Left hindlimb (tissue), 1 donor: ENCODE results near the gene PRMT1.
"Not testable (repeated sequence)": the region's sequence is repeated elsewhere in the genome, so short reads cannot be mapped to it uniquely, and the experiment has no call there.

Experiments
- DNase-seq: peaks from one replicate; pipeline ENCODE4 v3.0.0-alpha.2; 2018

The PRMT1 gene

DNA sequence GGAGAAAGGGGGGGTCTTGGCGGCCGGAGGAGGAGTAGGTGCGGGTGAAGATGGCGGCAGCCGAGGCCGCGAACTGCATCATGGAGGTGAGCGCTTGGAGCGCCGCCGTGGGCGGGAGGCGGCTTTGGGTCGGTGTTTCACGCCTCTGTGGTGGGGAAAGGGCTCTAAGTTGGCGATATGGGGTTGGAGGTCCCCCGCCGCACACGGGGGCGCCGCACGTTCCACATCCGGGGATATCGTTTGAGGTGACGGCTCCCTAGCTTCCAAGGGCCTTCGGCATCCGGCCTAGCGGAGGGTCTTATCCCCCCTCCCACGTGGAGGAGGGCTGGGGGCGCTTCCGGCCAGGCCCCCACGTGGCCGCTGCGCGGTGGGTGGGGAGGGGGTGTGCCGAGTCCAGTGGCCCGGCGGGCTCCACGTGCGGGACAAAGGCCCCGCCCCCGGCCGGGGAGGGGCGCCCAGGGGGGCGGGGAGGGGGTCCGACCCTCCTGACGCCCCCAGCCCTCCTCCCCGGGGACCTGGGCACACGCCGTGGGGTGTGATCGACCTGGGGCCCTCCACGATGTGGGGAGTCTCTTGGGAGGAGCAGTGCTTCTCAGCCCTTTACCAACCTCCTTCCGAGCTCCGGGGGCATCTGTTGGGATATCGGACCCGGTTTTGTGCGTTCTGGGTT, at the start of gene PRMT1:
Gene PRMT1, plus strand, starts transcription at position 41 of the 670 bp plus-strand sequence. Its CDS starts 10 bp downstream, at position 51.
- DNase-seq: peak; percentile 83

DNA sequence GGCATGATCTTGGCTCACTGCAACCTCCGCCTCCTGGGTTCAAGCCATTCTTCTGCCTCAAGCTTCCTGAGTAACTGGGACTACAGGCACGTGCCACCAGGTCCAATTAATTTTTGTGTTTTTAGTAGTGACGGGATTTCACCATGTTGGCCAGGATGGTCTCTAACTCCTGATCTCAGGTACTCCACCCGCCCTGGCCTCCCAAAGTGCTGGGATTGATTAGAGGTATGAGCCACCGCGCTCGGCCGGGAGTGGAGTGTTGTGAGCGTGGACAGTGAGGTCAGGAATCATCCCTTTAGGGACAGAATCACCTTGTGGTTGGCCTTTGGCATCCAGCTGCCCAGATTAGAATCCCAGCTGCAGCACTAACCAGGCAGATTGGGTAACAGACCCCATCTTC, 47.4 kb upstream of the PRMT1 start:
- DNase-seq: no peak

DNA sequence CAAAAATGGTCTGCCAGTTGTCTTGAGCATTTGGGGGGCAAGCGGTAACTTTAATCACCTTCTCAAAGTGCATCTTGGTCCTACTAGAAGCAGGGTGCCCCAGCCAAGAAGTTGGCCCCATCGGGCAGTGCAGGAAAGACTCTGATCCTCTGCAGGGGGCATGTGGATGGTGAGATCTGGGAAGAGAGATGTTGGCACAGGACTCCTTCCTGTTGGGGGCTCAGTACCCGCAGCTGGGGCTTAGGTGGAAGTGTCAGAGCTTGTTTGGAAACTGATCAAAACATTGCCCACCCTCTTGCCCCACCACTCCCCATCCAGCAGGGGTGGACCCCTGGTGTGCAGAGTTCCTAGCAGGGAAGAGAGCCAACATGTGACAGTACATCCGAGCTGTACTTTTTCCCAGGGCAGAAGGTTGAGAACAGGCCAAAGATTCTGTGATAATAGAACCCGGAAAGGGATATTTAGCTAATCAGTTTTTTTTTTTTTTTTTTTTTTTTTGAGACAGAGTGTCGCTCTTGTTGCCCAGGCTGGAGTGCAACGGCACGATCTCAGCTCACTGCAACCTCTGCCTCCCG, 46.0 kb upstream of the PRMT1 start:
- DNase-seq: no peak

DNA sequence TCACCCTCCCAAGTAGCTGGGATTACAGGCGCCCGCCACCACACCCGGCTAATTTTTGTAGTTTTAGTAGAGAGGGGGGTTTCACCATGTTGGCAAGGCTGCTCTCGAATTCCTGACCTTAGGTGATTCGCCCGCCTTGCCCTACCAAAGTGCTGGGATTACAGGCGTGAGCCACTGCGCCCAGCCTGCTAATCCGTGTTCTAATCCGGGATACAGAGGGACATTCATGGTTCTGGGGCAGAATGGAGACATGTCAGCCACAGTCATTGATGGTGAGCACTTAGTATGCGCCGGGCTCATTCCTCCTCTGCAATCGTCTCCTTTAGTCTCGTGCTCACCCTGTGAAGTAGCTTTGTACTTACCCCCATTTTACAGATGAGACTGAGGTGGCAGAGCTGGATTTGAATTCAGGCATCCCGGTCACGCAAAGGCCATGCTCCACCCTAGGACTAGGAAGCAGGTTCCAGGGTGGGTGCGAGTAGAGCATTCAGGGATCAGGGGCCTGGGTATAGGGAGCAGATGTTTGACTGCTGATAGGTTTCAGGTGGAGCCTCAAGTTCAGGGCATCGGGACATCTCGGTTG, 45.4 kb upstream of the PRMT1 start:
- DNase-seq: no peak

DNA sequence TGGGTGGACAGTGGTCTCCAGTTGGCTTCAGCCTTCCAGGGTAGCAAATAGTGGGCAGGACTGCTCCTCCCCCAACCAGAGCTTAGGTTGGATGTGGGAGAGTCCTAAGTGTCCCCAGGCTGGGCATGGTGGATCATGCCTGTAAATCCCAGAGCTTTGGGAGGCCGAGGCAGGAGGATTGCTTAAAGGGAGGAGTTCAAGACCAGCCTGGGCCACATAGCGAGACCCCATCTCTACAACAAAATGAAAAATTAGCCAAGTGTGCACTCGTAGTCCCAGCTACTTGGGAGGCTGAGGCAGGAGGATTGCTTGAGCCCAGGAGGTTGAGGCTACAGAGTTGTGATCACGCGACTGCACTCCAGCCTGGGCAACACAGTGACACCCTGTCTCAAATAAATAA, 44.5 kb upstream of the PRMT1 start:
- no peak for DNase-seq

DNA sequence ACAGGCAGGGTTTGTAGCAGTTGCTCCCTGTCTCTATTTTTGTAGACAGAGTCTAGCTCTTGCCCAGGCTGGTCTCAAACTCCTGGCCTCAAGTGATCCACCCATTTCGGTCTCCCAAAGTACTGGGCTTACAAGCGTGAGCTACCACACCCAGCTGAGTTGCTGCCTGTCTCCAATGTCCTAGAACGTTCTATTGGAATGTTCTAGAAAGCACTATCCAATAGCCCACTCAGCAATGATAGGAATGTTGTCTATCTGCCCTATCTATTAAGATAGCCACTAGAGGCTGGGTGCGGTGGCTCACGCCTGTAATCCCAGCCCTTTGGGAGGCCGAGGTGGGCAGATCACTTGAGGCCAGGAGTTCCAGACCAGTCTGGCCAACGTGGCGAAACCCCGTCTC, 43.8 kb upstream of the PRMT1 start:
- not testable (repeated sequence) for DNase-seq

DNA sequence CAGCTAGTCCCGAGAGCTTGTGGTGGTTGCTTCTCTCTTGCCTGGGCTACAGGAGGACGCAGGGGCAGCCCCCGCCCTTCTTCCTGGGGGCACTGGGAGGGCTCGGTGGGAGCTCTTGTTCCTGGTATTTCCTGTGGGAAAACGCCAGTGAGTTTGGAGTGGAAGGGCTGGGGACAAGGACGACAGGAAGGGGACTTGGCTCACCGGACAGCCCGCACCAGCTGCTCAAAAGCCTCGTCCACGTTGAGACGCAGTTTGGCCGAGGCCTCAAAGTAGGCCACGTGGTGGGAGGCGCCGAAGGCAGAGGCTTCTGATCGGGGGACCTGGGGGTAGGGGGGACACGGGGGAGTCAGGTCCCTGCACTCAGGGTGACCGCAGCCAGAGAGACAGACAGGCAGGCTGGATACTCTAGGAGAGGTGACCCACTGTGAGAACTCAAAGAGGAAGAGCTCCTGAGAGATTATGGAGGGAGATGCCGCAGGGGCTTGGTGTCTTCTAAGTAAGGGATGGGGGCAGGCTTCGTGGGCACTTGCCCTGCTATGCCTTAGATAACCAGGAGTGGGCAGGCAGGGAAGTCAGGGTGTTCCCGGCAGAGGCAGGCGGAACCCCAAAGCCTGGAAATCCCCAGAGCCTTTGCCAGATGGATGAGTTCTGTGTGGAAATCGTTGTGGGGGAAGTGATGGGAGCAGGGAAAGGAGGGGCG, 41.4 kb upstream of the PRMT1 start:
- DNase-seq: peak; percentile 34

DNA sequence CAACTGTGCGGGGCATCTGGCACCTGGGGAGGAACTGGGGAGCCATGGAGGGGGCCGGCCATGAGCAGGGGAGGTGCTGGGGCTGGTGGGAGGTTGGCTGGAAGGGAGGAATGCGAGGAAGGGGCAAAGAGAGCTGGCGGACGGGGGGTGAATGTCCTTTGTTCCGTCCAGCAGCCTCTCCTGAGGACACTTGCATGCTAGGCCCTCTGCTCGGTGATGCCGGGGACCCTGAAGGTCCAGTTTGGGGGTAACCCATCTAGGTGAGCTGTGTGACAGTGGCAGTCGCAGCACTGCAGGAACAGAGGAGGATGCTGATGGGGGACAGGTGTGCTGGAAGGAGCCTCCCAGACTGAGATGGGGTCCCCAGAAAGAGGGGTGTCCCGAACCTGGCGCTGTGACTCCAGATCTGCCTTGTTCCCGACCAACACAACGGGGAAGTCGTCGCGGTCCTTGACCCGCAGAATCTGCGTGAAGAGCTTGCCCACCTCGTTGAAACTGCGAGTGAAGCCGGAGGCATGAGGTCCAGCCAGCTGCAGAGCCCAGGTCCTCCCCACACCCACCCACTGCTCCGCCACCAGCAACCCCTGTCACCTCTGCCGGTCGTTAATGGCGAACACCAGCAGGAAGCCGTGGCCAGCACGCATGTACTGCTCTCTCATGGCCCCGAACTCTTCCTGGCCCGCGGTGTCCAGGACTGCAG, 40.7 kb upstream of the PRMT1 start:
- DNase-seq: peak; percentile 42

DNA sequence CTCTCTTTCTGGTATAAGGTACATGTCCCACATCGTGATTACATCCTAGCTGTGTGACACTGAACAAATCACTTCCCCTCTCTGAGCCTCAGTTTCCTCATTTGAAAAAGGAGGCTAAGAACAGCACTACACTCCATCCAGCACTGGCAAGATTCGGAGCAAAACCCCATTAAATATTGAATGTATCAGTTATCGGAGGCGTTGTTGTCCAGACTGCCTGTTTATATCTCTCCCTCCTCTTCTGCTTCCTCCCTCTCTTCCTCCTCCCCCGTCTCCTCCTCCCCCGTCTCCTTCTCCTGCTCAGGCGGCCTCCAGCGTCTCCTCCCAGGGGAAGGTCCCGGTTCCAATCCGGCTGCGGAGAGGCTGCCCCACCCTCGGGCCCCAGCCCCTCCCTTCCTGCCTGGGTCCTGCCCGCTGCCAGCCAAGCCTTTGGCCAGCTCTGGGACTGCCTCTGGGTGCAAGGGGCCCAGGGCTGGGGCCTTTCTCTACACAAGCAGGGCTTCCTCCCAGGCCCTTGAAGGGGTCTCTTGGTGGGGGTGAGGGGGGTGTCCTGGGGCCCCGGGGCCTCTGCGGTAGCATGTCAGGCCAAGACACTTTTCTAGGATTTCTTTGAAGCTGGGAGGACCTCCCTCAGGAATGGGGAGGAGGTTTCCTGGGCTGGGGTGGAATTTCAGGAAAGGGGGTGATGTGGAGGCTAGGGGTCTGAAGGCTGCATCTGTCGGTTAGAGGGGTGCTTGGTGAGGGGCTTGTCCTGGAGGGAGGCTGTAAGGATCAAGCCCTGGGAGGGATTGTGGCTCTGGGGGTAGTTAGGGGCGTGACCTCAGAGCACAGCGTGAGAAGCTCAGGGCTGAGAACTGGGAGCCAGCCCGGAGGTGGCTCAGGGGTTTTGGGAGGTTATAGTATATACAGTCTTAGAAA, 39.0 kb upstream of the PRMT1 start:
- DNase-seq: peak; percentile 83

DNA sequence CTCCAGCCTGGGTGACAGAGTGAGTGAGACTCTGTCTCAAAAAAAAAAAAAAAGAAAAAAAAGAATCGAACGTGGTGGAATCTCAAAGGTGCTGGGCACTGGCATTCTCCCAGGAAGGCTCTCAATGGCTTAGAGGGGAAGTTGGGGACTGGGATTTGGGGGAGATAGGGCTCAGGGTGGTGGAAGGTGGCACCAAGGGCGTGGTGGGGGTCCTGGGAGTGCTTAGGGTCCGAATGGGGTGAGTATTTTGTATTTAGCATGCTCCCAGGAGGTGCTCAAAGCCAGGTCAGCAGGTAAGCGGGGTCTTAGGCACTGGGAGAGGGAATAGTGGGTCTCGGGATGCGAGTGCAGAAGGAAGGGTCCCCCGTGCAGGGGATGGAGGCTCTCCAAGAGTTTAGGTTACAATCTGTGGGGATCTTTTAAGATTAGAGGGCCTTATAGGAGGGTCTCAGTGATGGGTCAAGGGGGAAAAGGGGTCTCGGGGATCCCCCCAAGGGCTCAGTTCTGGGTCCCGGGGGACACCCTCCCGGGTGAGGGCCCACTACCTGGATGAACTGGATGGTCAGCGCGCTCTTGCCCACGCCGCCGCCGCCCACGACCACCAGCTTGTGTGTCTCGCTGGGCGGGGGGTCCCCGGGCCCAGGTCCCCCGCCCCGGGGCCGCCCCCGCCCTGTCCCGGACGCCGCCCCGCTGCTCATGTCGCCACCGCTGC, 37.5 kb upstream of the PRMT1 start:
- peak; percentile 57 for DNase-seq

DNA sequence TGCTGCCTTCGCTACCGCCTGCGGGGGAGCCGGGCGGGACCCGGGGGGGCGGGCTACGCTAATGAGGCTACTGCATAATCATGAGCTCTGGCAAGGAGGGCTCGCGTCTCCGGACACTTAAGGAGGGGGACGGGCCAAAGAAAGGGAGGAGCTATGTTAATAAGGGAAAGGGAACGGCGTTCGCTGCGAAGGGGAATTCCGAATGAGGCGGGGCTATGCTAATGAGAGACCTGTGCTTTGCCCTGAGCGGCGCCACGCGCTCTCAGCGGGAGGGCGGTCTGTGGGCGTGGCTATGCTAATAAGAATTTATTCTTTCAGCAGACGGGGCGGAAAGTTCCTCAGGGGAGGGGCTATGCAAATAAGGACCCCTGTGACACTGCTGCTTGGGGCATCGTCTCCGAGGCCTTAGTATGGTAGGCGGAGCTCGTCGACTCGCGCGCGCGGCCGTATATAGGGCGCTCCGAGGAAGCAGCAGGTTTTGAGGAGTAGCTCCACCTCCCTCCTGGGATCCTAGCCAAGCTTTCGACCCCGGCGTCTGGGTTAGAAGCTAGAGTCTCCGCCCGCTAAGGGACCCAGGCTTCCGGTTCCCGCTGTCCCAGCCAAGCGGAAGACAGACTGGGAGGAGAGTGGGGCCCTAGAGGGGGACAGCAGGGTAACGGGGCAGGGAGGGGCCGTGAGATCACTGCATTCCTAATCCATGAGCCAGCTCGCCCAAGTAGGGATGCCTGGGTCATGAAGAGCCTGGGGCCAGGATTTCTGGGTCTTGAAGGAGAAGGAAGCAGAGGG, 36.8 kb upstream of the PRMT1 start, which contains the start of gene RRAS:
Gene RRAS, minus strand, starts transcription at position 31 of the 786 bp plus-strand sequence. CDS start 45 bp downstream, outside the sequence.
- DNase-seq: peak; percentile 100

DNA sequence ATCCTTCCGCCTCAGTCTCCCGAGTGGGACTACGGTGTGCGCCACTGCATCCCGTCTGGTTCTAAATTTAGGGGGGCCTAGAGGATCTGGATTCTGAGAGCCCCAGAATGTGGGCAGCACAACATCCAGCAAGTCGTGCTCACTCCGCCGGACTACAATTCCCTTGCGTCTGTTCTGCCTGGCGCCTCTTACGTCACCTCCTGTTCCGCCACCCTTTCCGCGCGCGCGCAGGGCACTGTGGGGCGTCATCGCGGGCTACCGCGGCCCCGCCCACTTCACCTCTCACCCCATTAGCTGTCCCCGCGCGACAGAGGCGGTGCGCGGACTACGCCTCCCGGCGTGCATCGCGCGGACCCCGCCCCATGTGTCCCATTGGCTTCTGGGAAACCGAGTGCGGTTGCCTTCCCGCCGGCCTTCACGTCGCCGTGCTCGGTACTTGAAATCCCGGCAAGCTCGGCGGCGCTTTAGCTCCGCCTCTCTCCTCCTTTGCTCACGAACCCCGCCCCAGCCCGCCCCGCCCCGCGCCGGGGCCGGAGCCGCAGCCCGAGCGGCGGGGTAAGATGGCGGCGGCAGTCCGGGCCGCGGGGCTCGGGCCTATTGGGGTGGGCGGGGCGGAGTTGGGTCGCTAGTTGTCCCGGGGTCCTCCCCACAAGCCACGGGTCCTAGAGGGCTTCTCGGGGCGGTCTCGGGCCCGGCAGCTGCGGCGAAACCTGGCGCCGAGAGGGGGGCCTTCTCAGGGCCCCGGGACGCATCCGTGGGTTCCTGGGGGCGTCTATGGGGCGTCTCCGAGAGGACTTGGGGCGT, 35.2 kb upstream of the PRMT1 start, which contains the start of gene SCAF1:
Gene SCAF1, plus strand, starts transcription at position 522 of the 804 bp plus-strand sequence. CDS start 2,818 bp downstream, outside the sequence.
- DNase-seq: peak; percentile 100

DNA sequence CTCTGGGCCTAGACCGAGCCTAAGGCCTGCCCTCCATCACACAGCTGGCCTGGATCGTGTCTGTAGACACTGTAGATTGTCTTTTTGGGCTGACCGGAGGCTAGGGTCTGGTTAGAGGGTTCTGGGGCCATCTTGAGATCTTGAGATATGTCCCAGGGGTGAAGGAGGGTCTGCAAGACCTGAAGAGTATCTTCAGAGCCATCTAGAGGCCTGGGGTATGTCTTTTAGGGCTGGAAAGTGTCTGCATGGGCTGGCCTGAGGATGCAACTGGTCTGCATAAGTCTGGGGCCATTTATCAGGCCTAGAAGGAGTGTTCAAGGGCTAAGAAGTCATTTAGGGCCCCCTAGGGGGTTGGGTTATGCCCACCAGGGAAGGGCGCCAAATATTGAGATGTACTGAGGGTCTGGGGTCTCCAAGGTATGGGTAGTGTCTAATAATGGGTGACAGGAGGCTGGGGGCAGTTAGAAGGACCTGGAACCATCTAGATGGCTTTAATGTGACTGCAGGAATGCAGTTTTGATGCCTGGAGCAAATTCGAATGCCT, 34.5 kb upstream of the PRMT1 start:
- no peak for DNase-seq

DNA sequence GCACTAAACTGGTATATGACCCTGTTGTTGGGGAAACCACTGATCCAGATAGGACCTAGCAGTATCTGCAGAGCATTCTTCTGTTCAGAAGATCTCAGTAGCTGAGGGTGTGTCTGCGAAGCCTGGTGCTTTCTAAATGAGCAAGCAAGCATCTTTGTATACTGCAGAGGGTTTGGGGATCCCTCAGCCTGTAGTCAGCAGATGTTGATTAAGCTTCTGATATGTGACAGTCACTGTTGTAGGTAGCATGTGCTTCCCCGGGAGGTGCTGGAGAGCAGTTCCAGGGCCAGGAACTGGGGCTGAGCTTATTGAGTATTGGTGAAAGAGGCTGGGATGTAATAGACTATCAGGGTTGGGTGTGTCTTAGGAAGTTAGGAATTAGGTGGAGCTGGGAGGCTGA, 33.6 kb upstream of the PRMT1 start:
- no peak for DNase-seq

DNA sequence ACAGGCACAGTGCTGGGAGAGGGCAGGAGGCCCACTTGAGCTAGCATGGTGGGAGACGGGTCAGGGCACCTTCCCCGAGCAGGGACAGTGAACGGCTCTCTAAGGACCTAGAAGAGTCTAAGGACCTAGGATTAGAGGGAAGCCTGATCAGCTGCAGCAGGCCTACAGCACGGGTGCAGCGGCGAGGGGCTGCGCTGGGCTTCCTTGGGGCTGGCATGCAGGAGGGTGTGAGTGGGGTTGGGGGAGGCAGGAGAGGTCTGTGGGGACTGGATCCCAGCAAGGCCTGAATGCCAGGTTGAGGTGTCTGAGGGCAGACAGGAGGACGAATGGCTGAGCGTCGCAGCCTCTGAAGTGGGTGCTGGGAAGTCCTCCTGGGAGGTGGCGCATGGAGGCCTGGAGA, 31.5 kb upstream of the PRMT1 start:
- DNase-seq: no peak

DNA sequence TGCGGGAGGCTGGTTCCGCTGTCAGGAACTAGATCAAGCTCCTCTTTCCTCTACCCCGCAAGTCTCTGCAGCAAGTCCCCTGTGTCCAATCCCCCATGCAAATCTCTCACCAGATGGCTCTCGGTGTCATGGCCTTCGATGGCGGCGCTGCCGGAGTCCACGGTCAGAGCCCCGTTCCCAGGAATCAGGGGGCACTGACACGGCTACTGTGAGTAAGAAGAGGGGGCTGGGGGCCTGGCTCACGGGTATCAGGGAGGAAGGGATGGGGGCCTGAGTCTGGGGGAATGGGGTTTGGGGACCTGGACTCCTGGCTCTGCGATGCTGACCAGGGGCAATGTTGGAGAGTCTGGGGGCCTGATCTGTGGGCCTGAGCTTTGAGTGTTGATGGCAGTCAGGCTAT, 31.1 kb upstream of the PRMT1 start:
- no peak for DNase-seq

DNA sequence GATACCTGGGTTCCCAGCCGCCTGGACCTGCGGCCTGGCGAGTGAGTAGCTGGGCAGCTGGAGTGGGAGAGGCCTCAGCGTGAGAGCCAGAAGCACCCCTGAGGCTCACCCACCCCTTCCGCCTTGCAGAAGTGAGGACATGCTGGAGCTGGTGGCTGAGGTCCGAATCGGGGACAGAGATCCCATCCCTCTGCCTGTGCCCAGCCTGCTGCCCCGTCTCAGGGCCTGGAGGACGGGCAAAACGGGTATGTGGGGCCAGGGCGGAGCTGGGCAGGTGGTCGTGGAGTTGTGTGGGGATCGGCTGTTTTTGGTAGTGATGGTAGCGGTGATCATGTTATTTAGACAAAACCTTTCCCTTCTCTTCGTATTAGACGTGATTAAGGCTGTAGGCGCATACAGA, 30.5 kb upstream of the PRMT1 start:
- DNase-seq: no peak

DNA sequence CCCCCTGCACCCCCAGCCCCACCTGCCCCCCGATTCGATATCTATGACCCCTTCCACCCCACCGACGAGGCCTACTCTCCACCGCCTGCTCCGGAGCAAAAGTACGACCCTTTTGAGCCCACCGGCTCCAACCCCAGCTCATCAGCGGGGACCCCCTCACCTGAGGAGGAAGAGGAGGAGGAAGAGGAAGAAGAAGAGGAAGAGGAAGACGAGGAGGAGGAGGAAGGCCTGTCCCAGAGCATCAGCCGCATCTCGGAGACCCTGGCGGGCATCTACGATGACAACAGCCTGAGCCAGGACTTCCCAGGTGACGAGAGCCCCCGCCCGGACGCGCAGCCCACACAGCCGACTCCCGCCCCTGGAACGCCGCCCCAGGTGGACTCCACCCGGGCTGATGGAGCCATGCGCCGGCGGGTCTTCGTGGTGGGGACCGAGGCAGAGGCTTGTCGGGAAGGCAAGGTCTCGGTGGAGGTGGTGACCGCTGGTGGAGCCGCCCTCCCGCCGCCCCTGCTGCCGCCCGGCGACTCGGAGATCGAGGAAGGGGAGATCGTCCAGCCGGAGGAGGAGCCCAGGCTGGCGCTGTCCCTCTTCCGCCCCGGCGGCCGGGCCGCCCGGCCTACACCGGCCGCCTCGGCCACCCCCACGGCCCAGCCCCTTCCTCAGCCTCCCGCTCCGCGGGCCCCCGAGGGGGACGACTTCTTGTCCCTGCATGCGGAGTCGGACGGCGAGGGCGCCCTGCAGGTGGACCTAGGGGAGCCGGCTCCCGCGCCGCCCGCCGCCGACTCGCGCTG, 25.8 kb upstream of the PRMT1 start:
- no peak for DNase-seq
